Type B pancreatic cell (in vitro differentiated cells): ENCODE data around the gene SEC14L6. TPM values are rescaled to one million over a fixed set of nuclear protein-coding genes. Genes with fewer than 3 reads are reported as not detected.

Experiments
- DNase-seq: peaks from one replicate; pipeline ENCODE4 v3.0.0; 2021; ENCODE audit warnings: mixed read lengths; ENCODE audit not compliant: unreplicated experiment; ENCODE audit errors: extremely low spot score
- H3K27ac Mint-ChIP-seq: 2 replicates; pipeline ENCODE4 v1.8.0; 2021; ENCODE audit warnings: mild to moderate bottlenecking, mixed read lengths
- H3K27me3 Mint-ChIP-seq: 2 replicates; pipeline ENCODE4 v1.8.0; 2021; ENCODE audit warnings: mixed read lengths
- H3K36me3 Mint-ChIP-seq: 2 replicates; pipeline ENCODE4 v1.8.0; 2021; ENCODE audit warnings: mixed read lengths
- H3K4me1 Mint-ChIP-seq: one replicate; pipeline ENCODE4 v1.8.0; 2021; ENCODE audit warnings: mixed read lengths; ENCODE audit not compliant: unreplicated experiment
- H3K4me3 Mint-ChIP-seq: 2 replicates; pipeline ENCODE4 v1.8.0; 2021; ENCODE audit warnings: mild to moderate bottlenecking, mixed read lengths
- H3K9me3 Mint-ChIP-seq: 2 replicates; pipeline ENCODE4 v1.8.0; 2021; ENCODE audit warnings: mixed read lengths
- CTCF ChIP-seq: fragments of 200-600 bp; sonication (generic); conservative IDR thresholded peaks from 2 replicates; pipeline ENCODE4 v1.5.0; 2021; ENCODE audit warnings: antibody characterized with exemption, mild to moderate bottlenecking
- total RNA-seq: library from RNA; stranded (reverse); gene quantifications from 2 replicates; pipeline ENCODE4 v1.2.1, GENCODE V29; 2021; ENCODE audit warnings: low replicate concordance

Gene SEC14L6
- total RNA-seq, 1 donor from 2014 or later, result 1.5 TPM

GRCh38 chr22:30503551-30503950 is 43.0 kb downstream of the SEC14L6 start:
- Mint-ChIP-seq H3K27ac (no peak overlapping the region), H3K9me3 (no peaks in the 10 kb centered on the region), H3K4me1 (no peaks in the 10 kb centered on the region), H3K27me3 (peaks cover 15% of the 10 kb centered on the region), H3K4me3 (no peak overlapping the region), H3K36me3 (no peaks in the 10 kb centered on the region)
- TF ChIP-seq CTCF, result no peak
- no peak for DNase-seq

- no peak overlapping the region for H3K4me3 Mint-ChIP-seq
- H3K27ac Mint-ChIP-seq, result no peak overlapping the region
- no peaks in the 10 kb centered on the region for H3K36me3 Mint-ChIP-seq
- peaks cover 19% of the 10 kb centered on the region for H3K27me3 Mint-ChIP-seq
- DNase-seq, result no peak
- no peaks in the 10 kb centered on the region for H3K4me1 Mint-ChIP-seq
- no peaks in the 10 kb centered on the region for H3K9me3 Mint-ChIP-seq
- no peak for TF ChIP-seq CTCF
These were observed 43.6 kb downstream of the SEC14L6 start for GRCh38 chr22:30502911-30503310.

GRCh38 chr22:30502153-30502552 is 44.4 kb downstream of the SEC14L6 start:
- H3K27ac Mint-ChIP-seq, result no peak overlapping the region
- H3K4me1 Mint-ChIP-seq, result no peaks in the 10 kb centered on the region
- peaks cover 24% of the 10 kb centered on the region for H3K27me3 Mint-ChIP-seq
- no peaks in the 10 kb centered on the region for H3K36me3 Mint-ChIP-seq
- H3K4me3 Mint-ChIP-seq, result no peak overlapping the region
- DNase-seq, result no peak
- TF ChIP-seq CTCF, result no peak
- H3K9me3 Mint-ChIP-seq, result no peaks in the 10 kb centered on the region

- H3K36me3 Mint-ChIP-seq, result no peaks in the 10 kb centered on the region
- H3K27me3 Mint-ChIP-seq, result peaks cover 19% of the 10 kb centered on the region
- no peak overlapping the region for H3K4me3 Mint-ChIP-seq
- H3K9me3 Mint-ChIP-seq, result no peaks in the 10 kb centered on the region
- no peak for DNase-seq
- TF ChIP-seq CTCF, result no peak
- H3K4me1 Mint-ChIP-seq, result no peaks in the 10 kb centered on the region
- no peak overlapping the region for H3K27ac Mint-ChIP-seq
These were observed 45.9 kb downstream of the SEC14L6 start for GRCh38 chr22:30500628-30501027.

- H3K27ac Mint-ChIP-seq, result no peak overlapping the region
- no peaks in the 10 kb centered on the region for H3K9me3 Mint-ChIP-seq
- no peak for TF ChIP-seq CTCF
- H3K27me3 Mint-ChIP-seq, result peaks cover 21% of the 10 kb centered on the region
- H3K4me3 Mint-ChIP-seq, result no peak overlapping the region
- H3K4me1 Mint-ChIP-seq, result no peaks in the 10 kb centered on the region
- DNase-seq, result no peak
- H3K36me3 Mint-ChIP-seq, result no peaks in the 10 kb centered on the region
These were observed 48.9 kb downstream of the SEC14L6 start for GRCh38 chr22:30497466-30498150.
